ENCODE measurements around the gene LRRC32.

DNA sequence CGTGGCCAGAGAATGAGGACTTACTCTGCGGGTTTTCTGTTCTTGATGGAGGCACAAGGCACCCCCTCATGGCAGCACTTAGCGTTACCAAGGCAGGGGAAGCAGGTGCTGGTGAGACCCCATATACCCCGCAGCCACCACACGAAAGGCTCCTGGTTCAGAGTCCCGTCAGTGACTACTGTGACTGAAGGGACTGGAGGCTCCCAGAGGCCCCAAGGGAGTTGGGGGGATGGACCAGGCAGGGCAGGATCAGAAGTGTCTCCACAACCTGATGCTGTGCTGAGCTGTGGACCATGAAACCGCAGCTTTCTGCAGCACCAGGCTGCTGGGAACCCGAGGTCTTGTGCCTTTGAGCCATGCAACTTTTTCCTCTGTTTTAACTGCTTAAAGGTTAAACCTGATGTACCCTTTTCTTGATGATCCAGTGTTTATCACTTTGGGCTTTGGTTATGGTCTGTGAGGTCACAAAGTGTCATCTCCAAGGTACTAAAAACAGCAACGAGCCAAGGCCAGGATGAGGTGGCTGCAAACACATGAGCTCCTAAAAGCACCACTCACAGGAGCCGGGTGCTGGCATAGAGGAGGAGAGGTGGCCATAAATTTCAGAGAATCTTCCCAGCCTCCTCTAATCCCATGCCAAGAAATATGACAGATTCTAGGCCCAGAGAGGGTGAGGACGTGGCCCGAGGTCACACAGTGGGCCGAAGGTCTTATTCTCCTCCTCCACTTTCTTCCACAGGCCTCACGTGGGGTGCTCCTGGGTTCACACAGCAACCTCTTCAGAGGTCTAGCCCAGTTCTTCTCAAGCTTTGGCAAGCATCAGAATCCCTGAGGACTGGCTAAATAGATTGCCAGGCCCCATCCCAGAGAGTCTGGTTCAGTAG, 4.2 kb upstream of the LRRC32 start:
- no peak for TF ChIP-seq CTCF (IDR thresholded peaks at IDR 0.05)
- no peak for TF ChIP-seq POLR2A (IDR thresholded peaks at IDR 0.05)
- TF ChIP-seq POLR2AphosphoS5 (IDR thresholded peaks at IDR 0.05), result no peak
